T-helper 2 cell treated with Interferon-gamma antibody and Interleukin-4, amounts not matched to agents 100 ng/mL and 5 ng/mL, for 36 hours (primary cell): ENCODE results near the gene ENDOD1. TPM values are rescaled to one million over a fixed set of nuclear protein-coding genes. Genes with fewer than 3 reads are reported as not detected.
"Not testable (repeated sequence)": the region's sequence is repeated elsewhere in the genome, so short reads cannot be mapped to it uniquely, and the experiment has no call there.

Source experiments
- intact Hi-C: fragments of 100-400 bp; cut with micrococcal nuclease; formaldehyde crosslinking; loops from one replicate; pipeline ENCODE4 v1.15.1; 2023
- total RNA-seq: library from RNA; stranded (reverse); gene quantifications from 2 replicates; pipeline ENCODE4 v1.2.3, GENCODE V29; 2022

ENDOD1 gene, protein sequence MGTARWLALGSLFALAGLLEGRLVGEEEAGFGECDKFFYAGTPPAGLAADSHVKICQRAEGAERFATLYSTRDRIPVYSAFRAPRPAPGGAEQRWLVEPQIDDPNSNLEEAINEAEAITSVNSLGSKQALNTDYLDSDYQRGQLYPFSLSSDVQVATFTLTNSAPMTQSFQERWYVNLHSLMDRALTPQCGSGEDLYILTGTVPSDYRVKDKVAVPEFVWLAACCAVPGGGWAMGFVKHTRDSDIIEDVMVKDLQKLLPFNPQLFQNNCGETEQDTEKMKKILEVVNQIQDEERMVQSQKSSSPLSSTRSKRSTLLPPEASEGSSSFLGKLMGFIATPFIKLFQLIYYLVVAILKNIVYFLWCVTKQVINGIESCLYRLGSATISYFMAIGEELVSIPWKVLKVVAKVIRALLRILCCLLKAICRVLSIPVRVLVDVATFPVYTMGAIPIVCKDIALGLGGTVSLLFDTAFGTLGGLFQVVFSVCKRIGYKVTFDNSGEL
- 19.9 and 20.2 TPM in 2 replicates for total RNA-seq

DNA sequence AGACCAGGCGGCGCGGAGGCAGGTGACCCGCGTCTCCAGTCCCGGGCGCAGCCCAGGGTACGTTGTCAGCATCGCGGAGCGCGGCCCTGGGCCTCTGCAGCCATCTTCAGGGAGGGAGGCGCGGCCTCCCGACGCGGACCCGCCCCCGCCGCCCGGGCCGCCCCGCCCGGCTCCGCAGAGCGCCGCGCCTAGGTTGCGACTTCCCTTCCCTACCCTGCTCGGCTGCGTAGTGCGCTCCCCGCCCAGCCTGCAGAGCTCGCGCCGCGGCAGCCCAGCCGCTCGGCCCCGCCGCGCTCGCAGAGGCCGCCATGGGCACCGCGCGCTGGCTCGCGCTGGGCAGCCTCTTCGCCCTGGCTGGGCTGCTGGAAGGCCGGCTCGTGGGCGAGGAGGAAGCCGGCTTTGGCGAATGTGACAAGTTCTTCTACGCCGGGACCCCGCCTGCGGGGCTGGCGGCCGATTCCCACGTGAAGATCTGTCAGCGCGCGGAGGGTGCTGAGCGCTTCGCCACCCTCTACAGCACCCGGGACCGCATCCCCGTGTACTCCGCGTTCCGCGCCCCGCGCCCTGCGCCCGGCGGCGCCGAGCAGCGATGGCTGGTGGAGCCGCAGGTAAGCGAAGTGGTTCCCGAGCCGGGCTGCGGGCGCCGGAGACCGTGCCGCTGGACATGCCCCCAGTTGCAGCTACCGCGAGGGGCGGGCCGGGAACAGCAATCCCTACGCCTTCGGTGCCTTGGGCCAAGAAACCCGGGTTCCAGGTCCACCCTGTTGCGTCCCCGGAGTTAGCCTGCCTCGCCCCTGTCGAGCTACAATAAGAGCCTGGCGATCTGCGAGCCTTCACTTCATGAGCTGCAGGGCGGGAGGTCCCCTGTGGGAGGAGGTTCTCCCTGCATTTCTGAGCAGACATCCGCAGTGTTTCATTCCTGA, at the start of gene ENDOD1:
Gene ENDOD1, plus strand, starts transcription at position 227 of the 923 bp plus-strand sequence. Its CDS starts 82 bp downstream, at position 309.
- intact Hi-C loops = loop anchor here (1.0 to 10.0 kb wide), 8 partner anchors 22 to 1345 kb away; partner anchors contain the start of genes C11orf54, CWC15, FAM76B and JRKL

DNA sequence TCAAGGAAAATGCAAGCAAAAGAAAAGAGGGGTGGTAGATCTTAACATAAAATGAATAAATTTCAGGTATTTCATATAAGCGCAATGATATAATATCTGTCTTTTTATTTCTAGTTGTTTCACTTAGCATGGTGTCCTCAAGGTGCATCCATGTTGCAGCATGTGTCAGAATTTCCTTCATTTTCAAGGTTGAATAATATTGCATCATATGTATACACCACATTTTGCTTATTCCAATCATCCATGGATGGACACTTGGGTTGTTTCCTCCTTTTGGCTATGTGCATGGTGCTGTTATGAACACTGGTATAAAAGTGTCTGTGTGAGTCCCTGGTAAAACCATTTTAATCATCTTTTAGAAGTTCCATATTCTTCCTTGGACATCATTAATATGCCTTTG, 47.4 kb upstream of the ENDOD1 start:
- intact Hi-C loops = no loop called here

DNA sequence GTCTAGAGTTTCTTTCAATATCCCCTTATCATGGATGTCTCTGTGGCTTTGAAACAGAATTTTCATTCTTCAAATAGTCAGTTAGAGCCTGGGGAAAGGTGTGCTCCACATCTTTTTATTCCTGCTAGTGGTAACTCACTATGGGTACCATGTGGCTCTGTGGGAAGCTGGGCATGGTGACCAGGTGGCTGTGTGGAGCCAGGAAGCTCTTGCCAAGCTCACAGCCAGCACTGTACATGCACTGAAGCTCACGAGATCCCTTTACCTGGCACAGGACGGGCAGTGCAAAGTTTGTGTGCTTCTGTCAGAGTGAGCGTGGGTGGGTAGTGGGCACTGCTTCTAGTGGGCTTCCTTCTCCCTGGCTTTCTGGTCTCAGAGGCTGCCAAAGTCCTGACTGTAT, 46.7 kb upstream of the ENDOD1 start:
- intact Hi-C loops = no loop called here

DNA sequence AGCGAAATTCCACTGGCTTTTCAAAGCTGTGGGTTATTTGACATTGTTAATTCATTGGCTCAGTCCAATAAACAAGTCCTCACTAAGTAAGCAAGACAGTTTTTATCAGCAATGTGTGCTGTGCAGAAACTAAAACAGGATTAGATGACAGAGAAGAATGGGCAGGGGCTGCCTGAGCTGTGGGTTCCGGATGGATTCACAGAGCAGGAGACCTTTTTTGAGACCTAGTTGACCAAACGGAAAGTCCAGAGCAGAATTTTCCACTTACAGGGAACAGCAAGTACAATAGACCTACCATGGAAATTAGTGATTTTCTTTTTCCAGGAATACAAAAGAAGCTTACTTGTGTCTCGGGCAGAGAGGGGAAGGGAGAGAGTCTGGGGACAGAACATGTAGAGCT, 45.6 kb upstream of the ENDOD1 start:
- intact Hi-C loops = no loop called here

DNA sequence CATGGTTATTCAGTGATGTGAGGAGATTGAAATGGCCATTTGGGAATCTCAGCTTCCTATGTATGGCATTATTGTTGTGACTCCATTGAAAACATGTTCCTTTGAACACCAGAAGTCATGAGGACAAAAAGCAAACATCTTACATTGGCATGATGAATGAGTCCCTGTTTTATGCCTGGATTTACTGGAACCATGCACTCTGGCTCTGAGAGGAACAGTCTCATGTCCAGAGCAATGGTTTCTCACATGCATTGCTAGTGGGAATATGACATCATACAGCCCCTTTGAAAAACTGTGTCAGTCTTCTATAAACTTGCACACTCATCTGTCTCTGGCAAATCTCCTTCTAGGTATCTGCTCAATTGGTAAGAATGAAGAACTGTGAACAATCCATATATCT, 43.8 kb upstream of the ENDOD1 start:
- intact Hi-C loops = no loop called here

DNA sequence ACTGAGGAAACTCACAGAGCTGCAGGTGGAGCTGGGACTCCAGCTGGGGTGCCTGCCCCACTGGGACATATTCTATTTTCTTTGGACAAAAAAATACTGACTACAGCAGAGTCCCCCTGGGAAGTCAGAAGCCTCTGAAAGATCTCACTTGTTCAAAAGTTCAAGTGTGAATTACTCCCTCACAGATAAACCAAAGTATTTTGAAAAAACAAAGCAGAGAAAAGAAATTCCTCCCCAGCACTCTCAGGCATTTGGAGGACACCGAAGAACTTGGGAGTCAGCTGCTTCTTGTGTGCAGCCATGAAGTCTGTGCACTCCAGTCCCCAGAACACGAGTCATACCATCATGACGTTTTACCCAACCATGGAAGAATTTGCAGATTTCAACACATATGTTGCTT, 40.5 kb upstream of the ENDOD1 start, which contains the start of gene KDM4F:
Gene KDM4F, plus strand, starts transcription at position 301 of the 400 bp plus-strand sequence.
- intact Hi-C loops = not testable (repeated sequence)

DNA sequence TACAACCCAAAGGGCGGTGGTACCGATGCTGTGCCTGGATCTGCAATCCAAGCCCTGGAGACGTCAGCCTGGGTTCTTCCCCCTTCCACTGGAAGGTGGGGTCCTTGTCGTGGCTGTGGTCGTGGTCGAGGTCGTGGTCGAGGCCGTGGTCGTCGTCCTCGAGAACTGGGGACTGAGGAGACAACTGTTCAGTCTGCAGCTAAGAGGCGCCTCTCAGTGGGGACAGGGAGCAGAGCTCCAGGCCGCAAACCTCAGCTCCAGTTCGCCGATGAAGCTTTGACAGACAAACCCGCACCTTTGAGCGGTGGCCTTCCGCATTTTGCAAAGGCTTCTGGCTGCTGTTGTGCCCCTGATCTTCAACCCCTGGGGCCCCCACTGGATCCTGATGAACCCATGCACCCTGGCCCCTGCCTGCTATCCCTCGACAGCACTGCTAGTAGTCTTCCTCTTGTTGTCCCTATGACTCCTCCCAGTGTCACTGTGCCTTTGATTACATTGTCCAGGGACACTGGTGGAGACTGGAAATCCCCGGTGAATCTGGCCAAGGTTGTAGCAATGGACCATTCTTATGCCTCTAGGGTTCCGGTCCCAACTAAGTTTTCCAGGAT, 38.9 kb upstream of the ENDOD1 start:
- intact Hi-C loops = no loop called here

DNA sequence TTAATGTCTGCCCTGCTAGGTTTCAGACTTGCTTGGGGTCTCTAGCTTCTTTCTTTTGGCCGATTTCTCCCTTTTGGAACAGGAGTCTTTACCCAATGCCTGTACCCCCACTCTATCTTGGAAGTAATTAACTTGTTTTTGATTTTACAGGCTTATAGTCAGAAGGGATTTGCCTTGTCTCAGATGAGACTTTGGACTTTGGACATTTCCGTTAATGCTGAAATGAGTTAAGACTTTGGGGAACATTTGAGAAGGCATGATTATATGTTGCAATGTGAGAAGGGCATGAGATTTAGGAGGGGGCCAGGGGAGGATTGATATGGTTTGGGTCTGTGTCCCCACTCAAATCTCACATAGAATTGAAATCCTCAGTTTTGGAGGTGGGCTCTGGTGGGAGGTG, 35.3 kb upstream of the ENDOD1 start:
- intact Hi-C loops = no loop called here

DNA sequence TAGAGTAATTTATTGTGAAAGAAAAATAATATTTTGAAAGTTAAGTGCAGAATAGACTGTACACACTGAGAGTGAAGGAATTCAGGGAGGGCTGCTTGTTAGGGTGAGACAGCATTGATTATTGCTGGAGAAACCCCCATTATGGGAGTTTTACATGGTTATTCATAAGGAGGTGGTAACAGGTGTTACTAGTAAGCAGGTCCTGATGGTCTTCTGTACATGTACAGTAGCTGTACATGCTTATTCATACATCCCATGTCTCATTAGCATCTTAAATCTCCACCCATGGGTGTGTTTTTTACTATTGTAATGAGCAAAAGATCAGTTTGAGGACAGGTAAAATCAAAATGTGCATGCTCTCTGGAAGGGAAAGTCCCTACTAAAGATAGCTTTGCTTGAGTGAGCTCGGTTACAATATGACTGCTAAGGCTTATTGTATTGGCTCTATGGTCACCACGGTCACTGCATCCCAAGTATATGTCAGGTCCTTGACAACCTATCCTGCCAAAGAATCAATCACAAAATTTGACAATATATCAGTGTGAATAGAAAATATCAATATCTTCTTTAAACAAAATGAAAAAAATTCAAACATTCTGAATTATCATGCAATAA, 34.3 kb upstream of the ENDOD1 start:
- intact Hi-C loops = no loop called here

DNA sequence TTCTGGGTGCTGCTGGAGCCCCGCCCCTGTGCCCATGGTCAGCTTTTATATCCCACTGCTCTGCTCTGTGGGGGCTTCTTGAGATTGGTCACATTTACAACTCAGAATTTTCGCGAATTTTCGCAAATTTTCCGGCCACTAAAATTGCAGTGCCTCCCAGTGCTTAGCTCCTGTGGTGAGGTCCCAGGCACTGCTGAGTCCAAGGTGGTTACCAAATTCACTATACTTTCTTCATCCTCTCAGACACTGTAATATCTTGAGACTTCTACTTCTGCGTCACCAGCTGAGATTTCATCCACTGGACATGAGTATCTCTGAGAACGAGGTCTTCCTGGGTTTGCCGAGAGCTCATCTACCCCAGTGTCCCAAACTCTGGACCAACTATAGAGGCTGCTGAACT, 31.7 kb upstream of the ENDOD1 start:
- intact Hi-C loops = no loop called here

DNA sequence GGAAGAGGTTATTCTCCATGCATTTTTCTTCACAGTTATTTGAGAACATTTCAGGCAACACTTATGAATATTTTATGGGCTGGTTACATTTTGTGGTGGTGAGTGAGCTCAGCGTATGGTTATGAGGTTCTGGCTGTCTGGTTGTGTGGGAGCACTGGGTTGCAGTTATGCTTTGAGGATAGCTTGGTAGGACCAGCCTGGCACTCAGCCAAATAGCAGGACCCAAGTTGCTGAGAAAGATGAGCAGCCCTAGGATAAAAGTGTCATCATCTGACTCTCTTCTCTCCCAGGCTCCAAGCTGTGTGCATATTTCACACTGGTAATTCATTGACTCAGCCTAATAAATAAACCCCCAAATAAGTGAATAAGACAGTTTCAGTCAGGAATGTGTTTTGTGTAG, 31.0 kb upstream of the ENDOD1 start:
- intact Hi-C loops = no loop called here

DNA sequence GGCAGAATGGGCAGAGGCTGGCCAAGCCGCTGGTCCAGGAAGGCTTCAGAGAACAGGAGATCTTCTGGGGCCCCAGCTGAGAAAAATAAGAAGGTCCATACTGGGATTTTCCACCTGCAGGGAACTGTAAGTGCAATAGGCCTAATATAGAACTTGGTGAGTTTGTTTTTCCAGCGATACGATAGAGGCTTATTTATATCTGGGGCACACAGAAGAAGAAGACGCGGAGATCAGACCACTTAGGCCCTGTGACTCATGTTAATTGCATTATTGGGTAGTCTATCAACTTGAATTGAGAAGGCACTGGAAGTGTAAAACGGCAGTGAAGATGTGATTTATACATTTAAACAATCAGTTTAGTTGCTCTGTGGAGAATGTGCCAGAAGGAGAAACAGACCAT, 30.6 kb upstream of the ENDOD1 start:
- intact Hi-C loops = no loop called here

DNA sequence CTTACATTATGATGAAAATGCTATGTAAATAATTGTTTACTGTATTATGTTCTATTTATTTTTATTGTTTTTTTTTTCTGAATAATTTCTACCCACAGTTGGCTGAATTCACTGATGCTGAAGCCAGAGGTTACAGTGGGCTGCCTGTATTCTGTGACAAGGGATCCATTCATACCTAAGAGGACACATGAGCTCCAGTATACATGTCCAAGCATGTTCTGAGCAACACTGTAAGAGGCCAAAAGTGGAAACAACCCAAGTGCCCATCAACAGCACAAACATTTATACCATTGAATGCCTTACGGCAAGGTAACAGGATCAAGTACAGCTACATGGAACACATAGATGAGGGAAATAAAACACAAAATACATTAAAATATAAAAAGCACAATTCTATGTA, 24.3 kb upstream of the ENDOD1 start:
- intact Hi-C loops = loop anchor here (5.0 to 10.0 kb wide), 5 partner anchors 301 to 1868 kb away; partner anchors contain the start of genes AMOTL1, ANKRD49, MRE11 and PANX1

DNA sequence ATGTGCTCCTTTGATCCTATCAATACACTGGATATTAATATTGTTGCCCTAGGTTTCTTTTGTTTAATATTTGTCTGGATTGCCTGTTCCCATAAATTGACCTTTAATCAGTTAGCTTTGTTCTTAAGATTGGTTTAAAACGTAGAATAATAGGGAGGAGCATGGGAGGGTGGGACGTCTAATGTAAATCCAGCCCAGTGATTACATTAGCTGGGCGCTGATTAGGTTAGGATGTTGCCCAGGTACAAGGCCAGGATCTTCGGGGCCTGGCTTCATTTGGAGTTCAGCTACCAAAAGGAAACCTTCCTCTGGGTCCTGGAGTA, 23.0 kb upstream of the ENDOD1 start, which contains the start of gene SRSF8:
Gene SRSF8, plus strand, starts transcription at position 204 of the 323 bp plus-strand sequence. CDS start 308 bp downstream, outside the sequence.
- intact Hi-C loops = loop anchor here (1.0 to 10.0 kb wide), 6 partner anchors 93 to 1869 kb away; partner anchors contain the start of genes AMOTL1, ANKRD49, CWC15 and KDM4D

DNA sequence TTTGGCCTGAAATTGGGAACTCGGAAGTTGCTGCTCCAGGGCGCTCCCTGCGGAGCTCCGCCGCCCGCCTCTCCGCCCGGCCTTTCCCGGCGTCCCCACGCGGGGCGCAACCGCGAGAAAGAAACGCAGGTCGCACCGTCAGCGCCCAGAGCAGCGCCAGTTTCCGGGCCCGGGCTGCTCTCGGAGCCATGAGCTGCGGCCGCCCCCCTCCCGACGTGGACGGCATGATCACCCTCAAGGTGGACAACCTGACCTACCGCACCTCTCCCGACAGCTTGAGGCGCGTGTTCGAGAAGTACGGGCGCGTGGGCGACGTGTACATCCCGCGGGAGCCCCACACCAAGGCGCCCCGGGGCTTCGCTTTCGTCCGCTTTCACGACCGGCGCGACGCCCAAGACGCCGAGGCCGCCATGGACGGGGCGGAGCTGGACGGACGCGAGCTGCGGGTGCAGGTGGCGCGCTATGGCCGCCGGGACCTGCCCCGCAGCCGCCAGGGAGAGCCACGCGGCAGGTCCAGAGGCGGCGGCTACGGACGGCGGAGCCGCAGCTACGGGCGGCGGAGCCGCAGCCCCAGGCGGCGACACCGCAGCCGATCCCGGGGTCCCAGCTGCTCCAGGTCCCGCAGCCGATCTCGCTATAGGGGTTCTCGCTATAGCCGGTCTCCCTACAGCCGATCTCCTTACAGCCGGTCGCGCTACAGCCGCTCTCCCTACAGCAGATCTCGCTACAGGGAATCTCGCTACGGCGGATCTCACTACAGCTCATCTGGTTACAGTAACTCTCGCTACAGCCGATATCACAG, 22.4 kb upstream of the ENDOD1 start:
- intact Hi-C loops = loop anchor here (1.0 to 10.0 kb wide), 6 partner anchors 94 to 1870 kb away; partner anchors contain the start of genes AMOTL1, ANKRD49, CWC15 and KDM4D

DNA sequence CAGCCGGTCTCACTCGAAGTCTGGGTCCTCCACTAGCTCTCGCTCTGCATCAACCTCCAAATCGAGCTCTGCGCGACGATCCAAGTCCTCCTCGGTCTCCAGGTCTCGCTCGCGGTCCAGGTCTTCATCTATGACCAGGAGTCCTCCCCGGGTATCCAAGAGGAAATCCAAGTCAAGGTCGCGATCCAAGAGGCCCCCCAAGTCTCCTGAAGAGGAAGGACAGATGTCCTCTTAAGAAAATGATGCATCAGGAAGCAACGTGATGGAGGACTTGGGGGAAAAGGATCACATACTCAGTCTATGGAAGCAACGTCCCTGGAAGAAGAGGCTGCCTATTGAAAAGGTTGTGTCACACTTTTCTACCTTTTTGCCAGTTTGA, 21.8 kb upstream of the ENDOD1 start:
- intact Hi-C loops = loop anchor here (1.0 to 10.0 kb wide), 11 partner anchors 21 to 1871 kb away; partner anchors contain the start of genes AMOTL1, ANKRD49, CWC15 and ENDOD1

DNA sequence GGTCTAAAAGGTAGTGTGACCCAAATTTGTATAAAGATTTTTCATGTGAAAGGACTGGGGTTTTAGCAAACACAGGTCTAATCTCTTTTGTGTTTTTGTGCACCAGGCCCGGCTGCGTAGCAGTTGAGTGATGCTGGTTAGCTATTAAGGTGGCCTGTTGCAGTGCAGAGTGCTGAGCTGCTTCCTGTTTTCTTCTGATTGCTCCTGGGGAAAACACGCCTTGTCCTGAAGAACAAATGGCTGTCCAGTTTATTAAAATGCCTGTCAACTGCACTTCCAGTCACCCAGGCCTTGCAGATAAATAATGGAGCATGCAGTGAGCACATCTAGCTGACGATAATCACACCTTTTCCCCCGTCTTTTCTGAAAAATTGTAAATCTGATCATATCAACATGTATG, 21.1 kb upstream of the ENDOD1 start:
- intact Hi-C loops = loop anchor here (1.0 to 10.0 kb wide), 10 partner anchors 21 to 1871 kb away; partner anchors contain the start of genes AMOTL1, ANKRD49, ENDOD1 and FAM76B

DNA sequence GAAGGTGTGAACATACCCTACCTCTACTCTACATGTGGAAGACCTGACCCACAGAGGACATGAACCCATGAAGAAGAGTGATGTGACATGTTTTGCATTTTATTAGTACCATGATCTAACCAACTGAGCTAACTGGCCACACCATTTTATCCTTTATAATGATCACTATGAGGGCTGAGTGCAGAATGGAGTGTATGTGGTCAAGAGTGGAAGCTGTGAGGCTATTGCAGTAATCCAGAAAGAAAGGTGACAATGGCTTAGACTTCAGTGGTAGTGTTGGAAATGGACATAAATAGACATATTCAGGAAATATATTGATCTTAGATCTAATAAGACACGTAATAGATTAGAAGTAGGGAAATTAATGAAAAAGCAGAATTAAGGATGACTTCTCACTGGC, 19.2 kb upstream of the ENDOD1 start:
- intact Hi-C loops = no loop called here

DNA sequence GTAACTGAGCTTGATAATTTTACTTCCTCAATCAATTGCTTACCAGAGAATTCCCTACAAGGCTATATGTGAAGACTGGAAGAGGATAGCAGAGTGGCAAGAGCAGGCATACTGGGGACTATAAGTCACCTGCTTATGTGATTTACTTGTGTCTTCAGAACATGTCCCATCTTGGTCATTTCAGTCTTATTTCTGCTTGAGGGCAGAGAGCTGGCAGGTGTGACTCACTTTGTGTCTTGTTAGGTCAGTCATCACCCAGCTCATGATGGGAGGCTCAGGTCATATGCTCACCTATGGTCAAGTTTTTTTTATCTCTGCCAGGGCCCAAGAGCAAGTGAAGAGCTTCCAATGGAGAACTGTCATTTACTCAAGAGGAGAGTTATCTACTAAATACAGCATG, 16.7 kb upstream of the ENDOD1 start:
- intact Hi-C loops = no loop called here
